Measurements from ENCODE around the gene TMOD3.

TMOD3 gene

DNA sequence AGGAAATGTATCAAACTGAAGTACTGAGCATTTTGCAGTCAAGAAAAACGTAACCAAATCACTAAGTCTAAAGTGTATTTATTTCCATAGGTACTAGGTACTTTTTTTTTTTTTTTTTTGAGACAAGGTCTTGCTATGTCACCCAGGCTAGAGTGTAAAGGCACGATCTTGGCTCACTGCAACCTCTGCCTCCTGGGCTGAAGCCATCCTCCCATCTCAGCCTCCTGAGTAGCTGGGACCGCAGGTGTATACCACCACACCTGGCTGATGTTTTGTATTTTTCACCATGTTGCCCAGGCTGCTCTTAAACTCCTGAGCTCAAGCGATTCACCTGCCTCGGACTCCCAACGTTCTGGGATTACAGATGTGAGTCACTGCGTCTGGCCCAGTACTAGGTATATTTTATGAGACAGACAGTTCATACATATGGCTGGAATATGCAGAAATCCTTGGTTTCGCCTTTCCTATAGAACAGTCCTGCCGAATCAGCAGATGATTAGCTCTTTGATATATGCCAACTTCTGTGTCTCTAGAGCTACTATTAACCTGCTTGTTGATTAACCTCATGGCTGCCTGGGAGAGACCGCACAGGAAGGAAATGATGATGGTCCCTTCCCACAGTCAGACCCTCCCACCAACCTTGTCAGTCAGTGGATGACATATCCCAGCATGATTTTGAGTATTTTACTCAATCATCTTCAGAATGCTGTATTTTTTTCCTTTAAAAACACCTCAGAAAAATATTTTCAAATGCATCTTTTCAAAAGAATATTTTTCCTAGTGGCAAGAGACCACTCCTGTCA lies 32.3 kb downstream of the TMOD3 start:
- Histone ChIP-seq H3K4me2 (no peak overlapping the region), H4K20me1 (ENCODE audit: insufficient read depth) (no peaks in the 10 kb centered on the region), H3K36me3 (ENCODE audit: insufficient read depth) (no peaks in the 10 kb centered on the region), H3K9ac (no peak overlapping the region), H3K79me2 (ENCODE audit: insufficient read depth, low read depth) (peaks cover 12% of the 10 kb centered on the region; the same call in 1 of the 2 replicates), H3K4me1 (ENCODE audit: low read depth, poor library complexity, severe bottlenecking) (no peaks in the 10 kb centered on the region), H2AFZ (ENCODE audit: low read depth) (no peak overlapping the region), H3K27me3 (ENCODE audit: insufficient read depth, low read depth) (no peaks in the 10 kb centered on the region), H3K27ac (no peak overlapping the region), H3K4me3 (IDR thresholded peaks at IDR 0.05; ENCODE audit: insufficient read depth, low read depth, low read length) (no peak overlapping the region)
- TF ChIP-seq CTCF (conservative IDR thresholded peaks at IDR 0.05; ENCODE audit: low read depth, low read length): no peak

GRCh38 chr15:51863131-51863530 lies 33.7 kb downstream of the TMOD3 start:
- Histone ChIP-seq H3K79me2 (ENCODE audit: insufficient read depth, low read depth) (peaks cover 8% of the 10 kb centered on the region; the same call in 1 of the 2 replicates), H4K20me1 (ENCODE audit: insufficient read depth) (no peaks in the 10 kb centered on the region), H3K27me3 (ENCODE audit: insufficient read depth, low read depth) (no peaks in the 10 kb centered on the region), H3K4me2 (no peak overlapping the region), H3K4me3 (IDR thresholded peaks at IDR 0.05; ENCODE audit: insufficient read depth, low read depth, low read length) (no peak overlapping the region), H3K9ac (no peak overlapping the region), H3K4me1 (ENCODE audit: low read depth, poor library complexity, severe bottlenecking) (no peaks in the 10 kb centered on the region), H2AFZ (ENCODE audit: low read depth) (no peak overlapping the region), H3K27ac (no peak overlapping the region), H3K36me3 (ENCODE audit: insufficient read depth) (no peaks in the 10 kb centered on the region)
- no peak for TF ChIP-seq CTCF (conservative IDR thresholded peaks at IDR 0.05; ENCODE audit: low read depth, low read length)

DNA sequence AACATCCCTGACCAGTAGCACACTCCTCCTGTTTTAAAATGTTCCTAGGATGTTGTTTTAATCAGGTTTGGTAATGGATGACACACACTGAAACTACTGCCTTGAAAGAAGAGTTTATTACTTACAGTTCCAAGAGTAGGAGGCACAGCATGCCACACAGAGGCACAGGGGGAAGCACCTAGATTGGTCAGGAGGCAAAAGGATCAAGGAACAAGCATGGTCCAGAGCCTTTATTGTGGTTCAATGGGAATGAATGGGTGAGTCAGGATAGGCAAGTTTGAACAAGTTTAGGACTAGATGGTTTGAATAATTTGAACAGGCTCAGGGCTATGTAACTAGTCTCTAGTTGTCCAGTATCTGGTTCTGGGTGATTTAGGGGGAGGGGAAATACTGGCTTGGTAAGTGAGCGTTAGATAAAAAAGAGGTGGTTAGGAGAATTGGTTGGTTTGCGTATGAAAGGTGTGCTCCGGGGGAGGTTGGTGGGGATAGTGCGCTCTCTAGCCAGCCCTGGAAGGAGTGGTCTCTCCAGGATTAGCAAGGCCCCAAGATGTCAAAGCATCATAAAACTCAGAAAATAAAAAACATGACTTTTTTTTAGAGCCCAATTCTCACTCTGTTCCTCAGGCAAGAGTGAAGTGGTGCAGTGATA lies 35.1 kb downstream of the TMOD3 start:
- Histone ChIP-seq H3K79me2 (ENCODE audit: insufficient read depth, low read depth) (peaks cover 8% of the 10 kb centered on the region; the same call in 1 of the 2 replicates), H3K36me3 (ENCODE audit: insufficient read depth) (no peaks in the 10 kb centered on the region), H4K20me1 (ENCODE audit: insufficient read depth) (no peaks in the 10 kb centered on the region), H3K27me3 (ENCODE audit: insufficient read depth, low read depth) (no peaks in the 10 kb centered on the region), H3K4me3 (IDR thresholded peaks at IDR 0.05; ENCODE audit: insufficient read depth, low read depth, low read length) (no peak overlapping the region), H3K4me2 (no peak overlapping the region), H2AFZ (ENCODE audit: low read depth) (no peak overlapping the region), H3K27ac (no peak overlapping the region), H3K4me1 (ENCODE audit: low read depth, poor library complexity, severe bottlenecking) (no peaks in the 10 kb centered on the region), H3K9ac (no peak overlapping the region)
- no peak for TF ChIP-seq CTCF (conservative IDR thresholded peaks at IDR 0.05; ENCODE audit: low read depth, low read length)

- Histone ChIP-seq H3K79me2 (ENCODE audit: insufficient read depth, low read depth) (peaks cover 2% of the 10 kb centered on the region; the same call in 1 of the 2 replicates), H3K4me3 (IDR thresholded peaks at IDR 0.05; ENCODE audit: insufficient read depth, low read depth, low read length) (no peak overlapping the region), H3K4me2 (no peak overlapping the region), H3K27me3 (ENCODE audit: insufficient read depth, low read depth) (no peaks in the 10 kb centered on the region), H3K36me3 (ENCODE audit: insufficient read depth) (no peaks in the 10 kb centered on the region), H2AFZ (ENCODE audit: low read depth) (no peak overlapping the region), H4K20me1 (ENCODE audit: insufficient read depth) (no peaks in the 10 kb centered on the region), H3K4me1 (ENCODE audit: low read depth, poor library complexity, severe bottlenecking) (no peaks in the 10 kb centered on the region), H3K9ac (no peak overlapping the region), H3K27ac (no peak overlapping the region)
- no peak for TF ChIP-seq CTCF (conservative IDR thresholded peaks at IDR 0.05; ENCODE audit: low read depth, low read length)
Observed at GRCh38 chr15:51865317-51865716, 35.9 kb downstream of the TMOD3 start.

Data from KMS-11 (cell line).